ENCODE measurements around the gene RPA3. TPM values are rescaled to one million over a fixed set of nuclear protein-coding genes. Genes with fewer than 3 reads are reported as not detected.

The RPA3 gene
- total RNA-seq, 6 donors from 2014 or later = 6.3 to 31.1 (median 19.5) TPM

GRCh38 chr7:7695111-7695817, 23.1 kb downstream of the RPA3 start:
- Histone ChIP-seq H3K36me3 (no peaks in the 10 kb centered on the region), H3K4me3 (no peak overlapping the region), H3K27me3 (no peaks in the 10 kb centered on the region), H3K27ac (peak overlapping the region in 2 of 4 donors; percentile 34 to 67), H3K9me3 (no peaks in the 10 kb centered on the region), H3K4me1 (peaks cover 0 to 11% (median 9%) of the 10 kb centered on the region in 4 donors)
- WGBS, 2 donors = 57 to 59% methylated on average over 5 of the region's 5 CpGs
- DNase-seq = no peak
- TF ChIP-seq CTCF (IDR thresholded peaks at IDR 0.05) = no peak
- no peak for TF ChIP-seq POLR2A (IDR thresholded peaks at IDR 0.05)
- TF ChIP-seq POLR2AphosphoS5 (IDR thresholded peaks at IDR 0.05) = no peak
- no peak for TF ChIP-seq EP300 (IDR thresholded peaks at IDR 0.05)
- no peak for ATAC-seq (ENCODE audit: low FRiP score in 2 of 2)

DNA sequence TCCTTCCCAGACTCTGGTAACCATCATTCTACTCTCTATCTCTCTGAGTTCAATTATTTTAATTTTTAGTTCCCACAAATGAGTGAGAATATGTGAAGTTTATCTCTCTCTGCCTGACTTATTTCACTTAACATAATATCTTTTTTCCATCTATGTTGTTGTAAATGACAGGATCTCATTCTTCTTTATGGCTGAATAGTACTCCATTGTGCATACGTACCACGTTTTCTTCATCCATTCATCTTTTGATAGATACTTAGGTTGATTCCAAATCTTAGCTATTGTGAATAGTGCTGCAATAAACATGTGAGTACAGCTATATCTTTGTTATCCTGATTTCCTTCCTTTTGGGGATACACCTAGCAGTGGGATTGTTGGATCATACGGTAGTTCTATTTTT, 23.9 kb downstream of the RPA3 start:
- Histone ChIP-seq H3K9me3 (no peaks in the 10 kb centered on the region), H3K27me3 (no peaks in the 10 kb centered on the region), H3K36me3 (no peaks in the 10 kb centered on the region), H3K4me3 (no peak overlapping the region), H3K27ac (peak overlapping the region in 1 of 4 donors; percentile 67), H3K4me1 (peaks cover 0 to 11% (median 9%) of the 10 kb centered on the region in 4 donors)
- TF ChIP-seq EP300 (IDR thresholded peaks at IDR 0.05) = no peak
- no peak for TF ChIP-seq POLR2AphosphoS5 (IDR thresholded peaks at IDR 0.05)
- no peak for TF ChIP-seq CTCF (IDR thresholded peaks at IDR 0.05)
- TF ChIP-seq POLR2A (IDR thresholded peaks at IDR 0.05) = no peak
- WGBS, 2 donors = 57 to 76% methylated on average over 3 of the region's 3 CpGs
- DNase-seq = no peak
- no peak for ATAC-seq (ENCODE audit: low FRiP score in 2 of 2)

DNA sequence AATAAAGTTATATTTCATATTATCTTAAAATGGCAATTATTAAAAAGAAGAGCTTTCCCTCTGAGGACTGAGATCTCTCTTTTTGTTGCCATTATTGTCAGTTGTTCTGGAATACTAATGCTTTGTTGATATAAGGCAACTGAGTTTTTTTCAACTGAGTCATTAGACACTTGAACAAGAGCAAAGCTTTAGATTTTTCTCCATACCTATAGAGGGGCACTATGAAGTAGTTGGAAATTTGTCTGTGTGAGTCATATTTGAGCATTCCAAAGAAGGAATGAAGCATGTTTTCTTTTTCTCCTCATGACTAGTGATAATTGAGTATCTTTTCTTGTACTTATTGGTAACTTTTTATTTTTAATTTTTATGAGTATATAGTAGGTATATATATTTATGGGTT, 24.5 kb downstream of the RPA3 start:
- TF ChIP-seq POLR2A (IDR thresholded peaks at IDR 0.05) (no peak), CTCF (IDR thresholded peaks at IDR 0.05) (no peak), POLR2AphosphoS5 (IDR thresholded peaks at IDR 0.05) (no peak), EP300 (IDR thresholded peaks at IDR 0.05) (no peak)
- ATAC-seq (ENCODE audit: low FRiP score in 2 of 2) = no peak

GRCh38 chr7:7688956-7689355, 29.5 kb downstream of the RPA3 start:
- DNase-seq (no peak), ATAC-seq (ENCODE audit: low FRiP score in 2 of 2) (no peak)
- Histone ChIP-seq H3K4me1 (peaks cover 7 to 17% (median 13%) of the 10 kb centered on the region in 4 donors), H3K9me3 (no peaks in the 10 kb centered on the region), H3K27me3 (no peaks in the 10 kb centered on the region), H3K4me3 (no peak overlapping the region), H3K27ac (no peak overlapping the region), H3K36me3 (no peaks in the 10 kb centered on the region)
- TF ChIP-seq CTCF (IDR thresholded peaks at IDR 0.05) (no peak), POLR2A (IDR thresholded peaks at IDR 0.05) (no peak), POLR2AphosphoS5 (IDR thresholded peaks at IDR 0.05) (no peak), EP300 (IDR thresholded peaks at IDR 0.05) (no peak)
- 81 to 92% methylated on average over 3 to 4 of the region's 4 CpGs for WGBS, 2 donors

More for the DNA sequence above, 24.5 kb downstream of the RPA3 start:
- Histone ChIP-seq H3K36me3 (no peaks in the 10 kb centered on the region), H3K4me3 (no peak overlapping the region), H3K27ac (no peak overlapping the region), H3K4me1 (peaks cover 0 to 11% (median 9%) of the 10 kb centered on the region in 4 donors), H3K9me3 (no peaks in the 10 kb centered on the region), H3K27me3 (no peaks in the 10 kb centered on the region)
- no peak for DNase-seq

- H3K9me3 ChIP-seq = no peaks in the 10 kb centered on the region
- DNase-seq (no peak), ATAC-seq (ENCODE audit: low FRiP score in 2 of 2) (no peak)
- H3K27me3 ChIP-seq = no peaks in the 10 kb centered on the region
- H3K27ac ChIP-seq = peak overlapping the region in 2 of 4 donors; percentile 2 to 23
- WGBS, 2 donors = 37 to 47% methylated on average over 6 of the region's 6 CpGs
- H3K36me3 ChIP-seq = no peaks in the 10 kb centered on the region
- H3K4me1 ChIP-seq = peaks cover 7 to 17% (median 13%) of the 10 kb centered on the region in 4 donors
- peak overlapping the region in 1 of 4 donors; percentile 1 for H3K4me3 ChIP-seq
- no peak for TF ChIP-seq POLR2AphosphoS5 (IDR thresholded peaks at IDR 0.05)
- no peak for TF ChIP-seq POLR2A (IDR thresholded peaks at IDR 0.05)
- TF ChIP-seq CTCF (IDR thresholded peaks at IDR 0.05) = no peak
- no peak for TF ChIP-seq EP300 (IDR thresholded peaks at IDR 0.05)
These were observed 30.1 kb downstream of the RPA3 start for GRCh38 chr7:7688310-7688709.

Measured in upper lobe of left lung (tissue), 6 donors.